Vagina (tissue), 2 donors: Measurements from ENCODE around the gene PDE1C.

Source experiments
- POLR2A ChIP-seq, 2 donors: fragments of 450-650 bp; IDR thresholded peaks; one replicate each; pipeline ENCODE4 v1.6.1; 2017; ENCODE audit warnings: antibody characterized with exemption in 2 of 2, mild to moderate bottlenecking in 2 of 2, moderate library complexity in 2 of 2
- POLR2AphosphoS5 ChIP-seq, 2 donors: sonication (generic); formaldehyde crosslinking; IDR thresholded peaks; one replicate each; pipeline ENCODE4 v1.9.0; 2017; ENCODE audit warnings: antibody characterized with exemption in 2 of 2, mild to moderate bottlenecking in 2 of 2, low read depth in 1 of 2; ENCODE audit not compliant: insufficient read depth in 1 of 2
- TF ChIP-seq, protein P1 (sequence below), 3 experiments: fragments of 450-650 bp in 2 of 3; fragments of 200-600 bp in 1 of 3; sonication (generic) in 1 of 3; IDR thresholded peaks; one replicate each; pipeline ENCODE4 v1.5.1; 2017 to 2019; ENCODE audit warnings: antibody characterized with exemption in 3 of 3, mild to moderate bottlenecking in 2 of 3, moderate library complexity in 2 of 3

DNA sequence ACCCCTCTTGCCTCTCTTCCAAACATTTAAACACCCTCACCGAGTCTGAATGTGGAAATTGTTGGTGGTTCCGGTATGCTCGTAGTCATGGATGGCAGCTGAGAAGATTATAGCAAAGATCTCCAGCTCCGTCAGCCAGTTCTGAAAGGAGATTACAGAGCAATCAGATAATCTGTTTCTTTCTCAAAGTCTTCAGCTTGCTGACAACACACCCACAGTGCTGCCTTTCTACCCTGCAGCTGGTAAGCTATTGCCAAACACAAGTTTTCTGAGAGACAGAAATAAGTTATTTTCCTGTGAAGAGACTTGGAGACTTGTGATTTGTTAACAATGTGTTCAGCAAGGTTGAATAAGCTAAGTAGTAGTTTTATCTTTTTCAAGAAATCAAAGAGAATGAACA lies 219.6 kb downstream of the PDE1C start:
- TF ChIP-seq, protein P1, sequence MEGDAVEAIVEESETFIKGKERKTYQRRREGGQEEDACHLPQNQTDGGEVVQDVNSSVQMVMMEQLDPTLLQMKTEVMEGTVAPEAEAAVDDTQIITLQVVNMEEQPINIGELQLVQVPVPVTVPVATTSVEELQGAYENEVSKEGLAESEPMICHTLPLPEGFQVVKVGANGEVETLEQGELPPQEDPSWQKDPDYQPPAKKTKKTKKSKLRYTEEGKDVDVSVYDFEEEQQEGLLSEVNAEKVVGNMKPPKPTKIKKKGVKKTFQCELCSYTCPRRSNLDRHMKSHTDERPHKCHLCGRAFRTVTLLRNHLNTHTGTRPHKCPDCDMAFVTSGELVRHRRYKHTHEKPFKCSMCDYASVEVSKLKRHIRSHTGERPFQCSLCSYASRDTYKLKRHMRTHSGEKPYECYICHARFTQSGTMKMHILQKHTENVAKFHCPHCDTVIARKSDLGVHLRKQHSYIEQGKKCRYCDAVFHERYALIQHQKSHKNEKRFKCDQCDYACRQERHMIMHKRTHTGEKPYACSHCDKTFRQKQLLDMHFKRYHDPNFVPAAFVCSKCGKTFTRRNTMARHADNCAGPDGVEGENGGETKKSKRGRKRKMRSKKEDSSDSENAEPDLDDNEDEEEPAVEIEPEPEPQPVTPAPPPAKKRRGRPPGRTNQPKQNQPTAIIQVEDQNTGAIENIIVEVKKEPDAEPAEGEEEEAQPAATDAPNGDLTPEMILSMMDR (IDR thresholded peaks at IDR 0.05) = no peak
- TF ChIP-seq POLR2A (IDR thresholded peaks at IDR 0.05) (no peak), POLR2AphosphoS5 (IDR thresholded peaks at IDR 0.05; ENCODE audit: insufficient read depth in 1 of 2, low read depth in 1 of 2) (no peak)
